PC-9 (cell line): ENCODE results near the gene UNC13C. TPM values are rescaled to one million over a fixed set of nuclear protein-coding genes. Genes with fewer than 3 reads are reported as not detected.

Source experiments
- BruUV-seq: library from RNA; stranded (reverse); fragments of 400-500 nt; replicated peaks from 2 replicates; lab custom pipeline; 2021; lab: Mats Ljungman, UMichigan
- CTCF ChIA-PET: fragments of 300-600 bp; sonication (Branson Sonifier 250); formaldehyde crosslinking; loops from one replicate; lab custom pipeline; 2022; ENCODE audit warnings: antibody characterized with exemption; lab: Charles Lee
- POLR2A ChIA-PET: fragments of 300-600 bp; sonication (Branson Sonifier 250); formaldehyde crosslinking; loops from one replicate; lab custom pipeline; 2022; ENCODE audit warnings: antibody characterized with exemption; ENCODE audit not compliant: unreplicated experiment; lab: Charles Lee
- DNase-seq, 2 experiments: peaks; one replicate each; pipeline versions ENCODE4 v3.0.0 to v3.0.0-alpha.2; 2015 to 2022; ENCODE audit warnings: mixed read lengths in 1 of 2
- H2AFZ ChIP-seq: fragments of 200-600 bp; sonication (generic); 2 replicates; pipeline ENCODE4 v1.8.1; 2017; ENCODE audit warnings: antibody characterized with exemption
- H3F3A ChIP-seq: fragments of 200-600 bp; sonication (generic); 2 replicates; pipeline ENCODE4 v1.8.1; 2017; ENCODE audit warnings: antibody characterized with exemption, mild to moderate bottlenecking, low read depth; ENCODE audit not compliant: insufficient read depth
- H3K27ac ChIP-seq: fragments of 200-600 bp; sonication (generic); 2 replicates; pipeline ENCODE4 v1.6.1; 2016; ENCODE audit warnings: mixed run types
- H3K27me3 ChIP-seq: fragments of 200-600 bp; sonication (generic); 2 replicates; pipeline ENCODE4 v1.6.1; 2016; ENCODE audit warnings: low read depth, mixed run types; ENCODE audit not compliant: insufficient read depth
- H3K36me3 ChIP-seq: fragments of 200-600 bp; sonication (generic); 2 replicates; pipeline ENCODE4 v1.6.1; 2016; ENCODE audit warnings: low read depth, mixed run types
- H3K4me1 ChIP-seq: fragments of 200-600 bp; sonication (generic); replicated peaks from 2 replicates; pipeline ENCODE4 v1.6.1; 2016; ENCODE audit warnings: mixed run types; ENCODE audit not compliant: insufficient read depth
- H3K4me2 ChIP-seq: fragments of 200-600 bp; sonication (generic); 2 replicates; pipeline ENCODE4 v1.6.1; 2017; ENCODE audit warnings: mixed run types
- H3K4me3 ChIP-seq: fragments of 200-600 bp; sonication (generic); 2 replicates; pipeline ENCODE4 v1.6.1; 2016; ENCODE audit warnings: mixed run types
- H3K79me2 ChIP-seq: fragments of 200-600 bp; sonication (generic); 2 replicates; pipeline ENCODE4 v1.6.1; 2017; ENCODE audit warnings: low read depth, mixed run types
- H3K9me2 ChIP-seq: fragments of 200-600 bp; sonication (generic); 2 replicates; pipeline ENCODE4 v1.8.1; 2017; ENCODE audit warnings: mild to moderate bottlenecking; ENCODE audit not compliant: insufficient read depth
- H3K9me3 ChIP-seq: fragments of 200-600 bp; sonication (generic); 2 replicates; pipeline ENCODE4 v1.8.1; 2016; ENCODE audit warnings: low read depth; ENCODE audit not compliant: insufficient read depth
- H4K20me1 ChIP-seq: fragments of 200-600 bp; sonication (generic); 2 replicates; pipeline ENCODE4 v1.8.1; 2017; ENCODE audit not compliant: insufficient read depth
- EZH2 ChIP-seq: fragments of 200-600 bp; sonication (generic); IDR thresholded peaks from 2 replicates; pipeline ENCODE4 v1.8.0; 2017; ENCODE audit warnings: antibody characterized with exemption, low read depth
- intact Hi-C: fragments of 100-400 bp; cut with micrococcal nuclease; formaldehyde crosslinking; loops from one replicate; pipeline ENCODE4 v1.10.0; 2022; ENCODE audit not compliant: unreplicated experiment
- total RNA-seq: library from RNA; stranded (reverse); gene quantifications from 2 replicates; pipeline ENCODE4 v1.2.3, GENCODE V29; 2021
- TF ChIP-seq, protein P1 (sequence below): fragments of 200-600 bp; sonication (generic); conservative IDR thresholded peaks from 2 replicates; pipeline ENCODE4 v1.6.1; 2017; ENCODE audit warnings: mixed run types, antibody characterized with exemption, mild to moderate bottlenecking, moderate library complexity

UNC13C gene
- total RNA-seq, 1 experiment from 2014 or later = not detected

DNA sequence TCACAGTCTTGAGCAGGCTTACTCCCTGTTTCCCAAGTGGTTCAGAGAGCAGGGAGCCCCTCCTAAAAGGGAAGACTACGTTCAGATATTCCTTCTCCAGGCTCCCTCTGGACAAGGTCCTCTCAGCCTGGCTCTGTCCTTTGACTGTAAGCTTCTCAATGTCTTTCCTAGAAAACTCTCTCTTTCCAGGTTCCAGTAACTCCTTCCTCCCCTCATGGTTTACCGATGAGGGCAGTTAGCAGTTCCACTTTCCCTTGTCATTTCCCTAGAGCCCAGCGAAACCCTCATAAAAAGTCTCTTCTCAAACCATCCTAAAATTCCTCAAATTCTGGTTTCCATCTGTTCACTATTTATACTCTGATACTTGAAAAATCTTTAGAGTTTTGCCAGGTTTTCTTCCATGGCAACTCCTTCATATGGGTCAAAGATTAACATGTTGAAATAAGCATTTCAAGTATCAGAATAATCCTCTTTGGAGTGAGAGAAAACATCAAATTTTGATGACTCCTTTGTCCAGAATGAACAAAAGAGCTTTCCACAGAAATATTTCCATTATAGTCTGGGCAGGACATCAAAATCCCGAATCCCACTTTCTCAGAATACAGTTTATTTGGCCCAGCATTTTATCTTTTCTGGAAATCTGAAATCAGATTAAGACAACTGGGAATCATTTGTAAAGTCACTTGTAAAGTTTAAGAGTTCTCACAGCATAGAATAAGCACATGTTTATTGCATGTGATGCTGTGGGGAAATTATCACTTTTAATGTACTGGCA lies 599.4 kb downstream of the UNC13C start:
- H3F3A ChIP-seq = no peaks in the 10 kb centered on the region
- no peak overlapping the region for H3K4me3 ChIP-seq
- no peak for DNase-seq
- no peaks in the 10 kb centered on the region for H3K27me3 ChIP-seq
- POLR2A ChIA-PET = no interaction called here
- H3K4me1 ChIP-seq = no peaks in the 10 kb centered on the region
- H3K9me3 ChIP-seq = no peaks in the 10 kb centered on the region
- H4K20me1 ChIP-seq = no peaks in the 10 kb centered on the region
- H2AFZ ChIP-seq = no peak overlapping the region
- no peaks in the 10 kb centered on the region for H3K79me2 ChIP-seq
- no peaks in the 10 kb centered on the region for H3K36me3 ChIP-seq
- no TSS peak for BruUV-seq
- no peaks in the 10 kb centered on the region for H3K9me2 ChIP-seq
- no peak for TF ChIP-seq EZH2
- TF ChIP-seq, protein P1, sequence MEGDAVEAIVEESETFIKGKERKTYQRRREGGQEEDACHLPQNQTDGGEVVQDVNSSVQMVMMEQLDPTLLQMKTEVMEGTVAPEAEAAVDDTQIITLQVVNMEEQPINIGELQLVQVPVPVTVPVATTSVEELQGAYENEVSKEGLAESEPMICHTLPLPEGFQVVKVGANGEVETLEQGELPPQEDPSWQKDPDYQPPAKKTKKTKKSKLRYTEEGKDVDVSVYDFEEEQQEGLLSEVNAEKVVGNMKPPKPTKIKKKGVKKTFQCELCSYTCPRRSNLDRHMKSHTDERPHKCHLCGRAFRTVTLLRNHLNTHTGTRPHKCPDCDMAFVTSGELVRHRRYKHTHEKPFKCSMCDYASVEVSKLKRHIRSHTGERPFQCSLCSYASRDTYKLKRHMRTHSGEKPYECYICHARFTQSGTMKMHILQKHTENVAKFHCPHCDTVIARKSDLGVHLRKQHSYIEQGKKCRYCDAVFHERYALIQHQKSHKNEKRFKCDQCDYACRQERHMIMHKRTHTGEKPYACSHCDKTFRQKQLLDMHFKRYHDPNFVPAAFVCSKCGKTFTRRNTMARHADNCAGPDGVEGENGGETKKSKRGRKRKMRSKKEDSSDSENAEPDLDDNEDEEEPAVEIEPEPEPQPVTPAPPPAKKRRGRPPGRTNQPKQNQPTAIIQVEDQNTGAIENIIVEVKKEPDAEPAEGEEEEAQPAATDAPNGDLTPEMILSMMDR = no peak
- intact Hi-C loops = no loop called here
- no peak overlapping the region for H3K27ac ChIP-seq
- no peak overlapping the region for H3K4me2 ChIP-seq
- CTCF ChIA-PET = no interaction called here

DNA sequence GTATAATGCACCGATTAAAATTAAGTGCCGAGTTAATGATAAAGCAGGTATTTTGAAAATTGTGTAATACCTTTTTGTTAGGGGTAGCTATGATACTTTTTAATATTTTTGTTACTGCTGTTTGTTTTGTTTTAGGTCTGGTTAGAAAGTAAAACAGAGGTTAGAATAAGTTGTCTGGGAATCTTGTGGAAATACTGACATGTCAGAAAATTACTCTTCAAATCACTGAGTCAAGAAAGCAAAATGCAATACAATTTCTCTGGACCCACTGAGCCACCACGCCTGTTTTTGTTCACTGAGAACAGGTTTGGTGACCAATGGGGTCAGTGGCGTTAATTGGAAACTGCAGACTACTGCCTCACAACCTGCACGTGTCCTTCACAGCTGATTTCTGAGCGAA lies 601.6 kb downstream of the UNC13C start:
- POLR2A ChIA-PET = no interaction called here
- H3K9me2 ChIP-seq = no peaks in the 10 kb centered on the region
- no peaks in the 10 kb centered on the region for H3K4me1 ChIP-seq
- H4K20me1 ChIP-seq = no peaks in the 10 kb centered on the region
- H3F3A ChIP-seq = no peaks in the 10 kb centered on the region
- CTCF ChIA-PET = no interaction called here
- H3K27me3 ChIP-seq = no peaks in the 10 kb centered on the region
- H3K4me2 ChIP-seq = no peak overlapping the region
- H3K9me3 ChIP-seq = no peaks in the 10 kb centered on the region
- intact Hi-C loops = no loop called here
- no peak overlapping the region for H2AFZ ChIP-seq
- H3K36me3 ChIP-seq = no peaks in the 10 kb centered on the region
- no peak for DNase-seq
- no peak for TF ChIP-seq EZH2
- TF ChIP-seq, protein P1 = no peak
- H3K27ac ChIP-seq = no peak overlapping the region
- BruUV-seq = no TSS peak
- H3K4me3 ChIP-seq = no peak overlapping the region
- H3K79me2 ChIP-seq = no peaks in the 10 kb centered on the region

DNA sequence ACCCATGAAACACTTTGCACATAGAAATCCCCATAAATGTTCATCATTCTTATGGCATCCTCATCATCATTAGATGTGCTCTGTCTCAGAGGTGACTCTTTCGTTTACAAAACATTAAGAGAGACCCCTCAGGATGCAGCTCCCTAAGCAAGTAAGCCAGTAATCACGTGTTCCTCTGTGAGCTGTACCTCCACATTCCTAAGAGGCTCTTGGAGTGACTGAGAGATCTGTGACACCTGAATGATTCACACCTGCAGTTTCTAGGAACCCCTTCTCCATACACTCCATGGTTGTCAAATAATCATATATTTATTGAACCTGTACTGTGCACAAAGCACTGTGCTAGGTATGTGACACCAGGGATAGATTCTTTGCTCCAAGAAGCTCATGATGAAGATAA lies 602.4 kb downstream of the UNC13C start:
- H3F3A ChIP-seq = no peaks in the 10 kb centered on the region
- no peaks in the 10 kb centered on the region for H3K79me2 ChIP-seq
- intact Hi-C loops = no loop called here
- no TSS peak for BruUV-seq
- H3K27me3 ChIP-seq = no peaks in the 10 kb centered on the region
- H3K27ac ChIP-seq = no peak overlapping the region
- POLR2A ChIA-PET = no interaction called here
- H3K9me2 ChIP-seq = no peaks in the 10 kb centered on the region
- H3K4me2 ChIP-seq = no peak overlapping the region
- no peak for DNase-seq
- no peaks in the 10 kb centered on the region for H4K20me1 ChIP-seq
- no peaks in the 10 kb centered on the region for H3K4me1 ChIP-seq
- TF ChIP-seq, protein P1 = no peak
- no peak for TF ChIP-seq EZH2
- no peaks in the 10 kb centered on the region for H3K9me3 ChIP-seq
- H3K36me3 ChIP-seq = no peaks in the 10 kb centered on the region
- no peak overlapping the region for H3K4me3 ChIP-seq
- CTCF ChIA-PET = no interaction called here
- H2AFZ ChIP-seq = no peak overlapping the region
